ENCODE data around the gene KRCC1. TPM values are rescaled to one million over a fixed set of nuclear protein-coding genes. Genes with fewer than 3 reads are reported as not detected.

Gene KRCC1
- total RNA-seq, 1 experiment from 2014 or later = 36.6 TPM

DNA sequence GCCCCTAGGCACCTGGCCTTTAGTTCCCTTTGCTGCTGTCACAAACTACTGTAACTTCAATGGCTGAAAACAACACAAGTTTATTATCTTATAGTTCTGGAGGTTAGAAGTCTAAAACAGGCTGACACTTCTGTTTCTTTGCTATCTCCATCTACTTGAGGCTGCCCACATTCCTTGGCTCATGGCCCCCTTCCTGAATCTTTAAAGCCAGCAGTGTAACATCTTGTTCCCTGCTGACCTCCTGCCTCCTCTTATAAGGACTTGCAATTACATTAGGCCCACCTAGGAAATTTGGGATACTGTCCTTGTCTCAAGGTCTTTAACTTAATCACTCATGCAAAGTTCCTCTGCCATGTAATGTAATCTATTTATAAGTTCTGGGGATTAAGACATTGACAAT lies 18.6 kb upstream of the KRCC1 start:
- no peak for DNase-seq (ENCODE audit: unreplicated experiment)
- CTCF ChIA-PET = interaction anchor here (1.2 to 9.9 kb wide), 2 partner anchors 14 to 23 kb away, joined by 4 to 69 read pairs; no protein-coding TSS in a partner anchor
- TF ChIP-seq, protein P1, sequence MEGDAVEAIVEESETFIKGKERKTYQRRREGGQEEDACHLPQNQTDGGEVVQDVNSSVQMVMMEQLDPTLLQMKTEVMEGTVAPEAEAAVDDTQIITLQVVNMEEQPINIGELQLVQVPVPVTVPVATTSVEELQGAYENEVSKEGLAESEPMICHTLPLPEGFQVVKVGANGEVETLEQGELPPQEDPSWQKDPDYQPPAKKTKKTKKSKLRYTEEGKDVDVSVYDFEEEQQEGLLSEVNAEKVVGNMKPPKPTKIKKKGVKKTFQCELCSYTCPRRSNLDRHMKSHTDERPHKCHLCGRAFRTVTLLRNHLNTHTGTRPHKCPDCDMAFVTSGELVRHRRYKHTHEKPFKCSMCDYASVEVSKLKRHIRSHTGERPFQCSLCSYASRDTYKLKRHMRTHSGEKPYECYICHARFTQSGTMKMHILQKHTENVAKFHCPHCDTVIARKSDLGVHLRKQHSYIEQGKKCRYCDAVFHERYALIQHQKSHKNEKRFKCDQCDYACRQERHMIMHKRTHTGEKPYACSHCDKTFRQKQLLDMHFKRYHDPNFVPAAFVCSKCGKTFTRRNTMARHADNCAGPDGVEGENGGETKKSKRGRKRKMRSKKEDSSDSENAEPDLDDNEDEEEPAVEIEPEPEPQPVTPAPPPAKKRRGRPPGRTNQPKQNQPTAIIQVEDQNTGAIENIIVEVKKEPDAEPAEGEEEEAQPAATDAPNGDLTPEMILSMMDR (IDR thresholded peaks at IDR 0.05; ENCODE audit: unreplicated experiment) = no peak
- Mint-ChIP-seq H3K4me1 (ENCODE audit: insufficient read depth, unreplicated experiment) (peaks cover 14% of the 10 kb centered on the region), H3K36me3 (ENCODE audit: insufficient read depth, unreplicated experiment) (no peaks in the 10 kb centered on the region), H3K9me3 (ENCODE audit: unreplicated experiment) (peaks cover 5% of the 10 kb centered on the region), H3K27me3 (ENCODE audit: insufficient read depth, unreplicated experiment) (no peaks in the 10 kb centered on the region), H3K4me3 (ENCODE audit: unreplicated experiment) (no peak overlapping the region), H3K27ac (ENCODE audit: low read depth, unreplicated experiment) (no peak overlapping the region)
- no TSS peak for BruUV-seq (replicated peaks)
- intact Hi-C loops (cut with micrococcal nuclease) = no loop called here
- POLR2A ChIA-PET = interaction anchor here (1.7 kb wide), 1 partner anchor 14 kb away, joined by 4 read pairs; no protein-coding TSS in a partner anchor

DNA sequence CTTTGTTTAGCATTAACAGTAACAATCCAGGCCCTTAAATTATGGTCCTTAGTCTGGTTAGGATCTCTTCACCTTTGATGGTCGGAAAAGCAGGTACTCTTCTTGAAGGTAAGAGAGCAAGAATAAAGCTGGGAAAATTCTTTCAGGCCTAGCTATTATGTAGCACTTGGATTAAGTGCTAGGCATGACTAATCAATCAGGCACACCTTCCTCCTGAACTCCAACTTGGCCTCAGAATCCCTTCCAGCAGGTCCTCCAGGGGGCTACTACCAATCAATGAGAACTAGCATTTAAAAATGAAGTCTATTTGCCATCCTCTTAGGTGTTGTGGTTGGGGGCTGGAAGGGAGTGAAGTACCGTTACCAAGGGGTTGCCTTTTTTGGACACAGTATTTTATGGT lies 15.8 kb upstream of the KRCC1 start:
- TF ChIP-seq, protein P1 (IDR thresholded peaks at IDR 0.05; ENCODE audit: unreplicated experiment) = no peak
- CTCF ChIA-PET = interaction anchor here (0.7 to 9.9 kb wide), 4 partner anchors 11 to 346 kb away, joined by 3 to 69 read pairs (median 4); no protein-coding TSS in a partner anchor
- Mint-ChIP-seq H3K27ac (ENCODE audit: low read depth, unreplicated experiment) (no peak overlapping the region), H3K4me1 (ENCODE audit: insufficient read depth, unreplicated experiment) (peaks cover 14% of the 10 kb centered on the region), H3K9me3 (ENCODE audit: unreplicated experiment) (peaks cover 5% of the 10 kb centered on the region), H3K36me3 (ENCODE audit: insufficient read depth, unreplicated experiment) (no peaks in the 10 kb centered on the region), H3K27me3 (ENCODE audit: insufficient read depth, unreplicated experiment) (no peaks in the 10 kb centered on the region), H3K4me3 (ENCODE audit: unreplicated experiment) (no peak overlapping the region)
- no TSS peak for BruUV-seq (replicated peaks)
- DNase-seq (ENCODE audit: unreplicated experiment) = no peak
- POLR2A ChIA-PET = interaction anchor here (0.7 to 1.0 kb wide), 2 partner anchors 91 to 1766 kb away, joined by 4 to 5 read pairs; no protein-coding TSS in a partner anchor
- intact Hi-C loops (cut with micrococcal nuclease) = no loop called here

DNA sequence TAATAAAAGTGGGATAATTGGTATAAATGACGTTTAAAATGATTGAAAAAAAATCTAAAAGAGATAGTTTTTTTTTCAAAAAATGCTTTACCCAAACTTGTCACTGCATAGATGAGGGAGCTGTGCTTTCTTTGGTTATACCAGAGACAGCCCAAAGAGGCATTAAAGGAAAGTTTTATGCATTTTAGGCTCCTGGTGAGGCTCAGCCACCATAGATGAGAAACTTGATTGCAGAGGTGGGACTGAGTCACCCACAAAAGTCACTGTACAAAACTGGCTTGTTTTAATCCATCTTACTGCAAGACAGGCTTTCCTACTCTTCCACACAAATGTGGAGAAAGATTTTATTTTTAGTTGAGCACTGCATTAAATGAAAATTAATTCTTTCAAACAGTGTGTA lies 14.5 kb upstream of the KRCC1 start:
- intact Hi-C loops (cut with micrococcal nuclease) = no loop called here
- TF ChIP-seq, protein P1 (IDR thresholded peaks at IDR 0.05; ENCODE audit: unreplicated experiment) = no peak

DNA sequence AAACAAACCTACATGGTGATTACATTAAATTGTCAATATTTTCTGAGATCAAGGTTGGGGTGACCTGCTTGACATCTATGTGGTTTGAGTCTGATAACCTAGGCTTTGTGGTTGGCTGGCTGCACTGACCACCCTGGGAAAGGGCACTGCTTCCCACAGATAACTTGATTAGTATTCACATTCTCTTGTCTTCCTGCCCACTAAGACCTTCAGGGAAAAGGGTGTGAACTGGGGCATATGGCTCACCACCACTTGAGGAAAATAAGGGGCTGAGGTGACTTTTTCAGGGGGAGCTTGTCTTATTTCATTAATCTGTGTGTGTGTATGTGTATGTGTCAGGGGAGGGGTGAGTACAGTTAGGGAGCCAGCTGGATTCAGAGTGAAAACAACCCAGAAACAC lies 13.5 kb upstream of the KRCC1 start:
- intact Hi-C loops (cut with micrococcal nuclease) = no loop called here
- Mint-ChIP-seq H3K4me3 (ENCODE audit: unreplicated experiment) (no peak overlapping the region), H3K36me3 (ENCODE audit: insufficient read depth, unreplicated experiment) (no peaks in the 10 kb centered on the region), H3K9me3 (ENCODE audit: unreplicated experiment) (peaks cover 5% of the 10 kb centered on the region), H3K4me1 (ENCODE audit: insufficient read depth, unreplicated experiment) (no peaks in the 10 kb centered on the region), H3K27me3 (ENCODE audit: insufficient read depth, unreplicated experiment) (no peaks in the 10 kb centered on the region), H3K27ac (ENCODE audit: low read depth, unreplicated experiment) (no peak overlapping the region)
- CTCF ChIA-PET = interaction anchor here (5.4 to 9.9 kb wide), 2 partner anchors 9 to 90 kb away, joined by 23 to 69 read pairs; no protein-coding TSS in a partner anchor
- TF ChIP-seq, protein P1 (IDR thresholded peaks at IDR 0.05; ENCODE audit: unreplicated experiment) = no peak
- DNase-seq (ENCODE audit: unreplicated experiment) = no peak
- no TSS peak for BruUV-seq (replicated peaks)
- POLR2A ChIA-PET = interaction anchor here (0.9 kb wide), 1 partner anchor 14 kb away, joined by 4 read pairs; no protein-coding TSS in a partner anchor

More for the DNA sequence above, 14.5 kb upstream of the KRCC1 start:
- Mint-ChIP-seq H3K4me3 (ENCODE audit: unreplicated experiment) (no peak overlapping the region), H3K27ac (ENCODE audit: low read depth, unreplicated experiment) (no peak overlapping the region), H3K9me3 (ENCODE audit: unreplicated experiment) (peaks cover 5% of the 10 kb centered on the region), H3K36me3 (ENCODE audit: insufficient read depth, unreplicated experiment) (no peaks in the 10 kb centered on the region), H3K4me1 (ENCODE audit: insufficient read depth, unreplicated experiment) (peaks cover 6% of the 10 kb centered on the region), H3K27me3 (ENCODE audit: insufficient read depth, unreplicated experiment) (no peaks in the 10 kb centered on the region)
- POLR2A ChIA-PET = no interaction called here
- no peak for DNase-seq (ENCODE audit: unreplicated experiment)
- no TSS peak for BruUV-seq (replicated peaks)
- CTCF ChIA-PET = interaction anchor here (5.4 to 9.9 kb wide), 2 partner anchors 10 to 90 kb away, joined by 23 to 69 read pairs; no protein-coding TSS in a partner anchor
